ENCODE measurements around the gene ALDH1A2. TPM values are rescaled to one million over a fixed set of nuclear protein-coding genes. Genes with fewer than 3 reads are reported as not detected.

Gene ALDH1A2
- total RNA-seq, 2 donors from 2014 or later = 38.7 to 47.8 TPM

GRCh38 chr15:57972864-57973263 is 92.6 kb downstream of the ALDH1A2 start:
- Histone ChIP-seq H3K4me1 (no peaks in the 10 kb centered on the region), H3K27ac (no peak overlapping the region), H3K4me3 (no peak overlapping the region), H3K27me3 (no peaks in the 10 kb centered on the region), H3K36me3 (no peaks in the 10 kb centered on the region), H3K9me3 (no peaks in the 10 kb centered on the region)
- no peak for TF ChIP-seq CTCF (IDR thresholded peaks at IDR 0.05)
- DNase-seq (ENCODE audit: low spot score) = no peak

GRCh38 chr15:57969996-57970395 is 95.5 kb downstream of the ALDH1A2 start:
- Histone ChIP-seq H3K9me3 (no peaks in the 10 kb centered on the region), H3K4me1 (no peaks in the 10 kb centered on the region), H3K36me3 (no peaks in the 10 kb centered on the region), H3K4me3 (no peak overlapping the region), H3K27ac (no peak overlapping the region), H3K27me3 (no peaks in the 10 kb centered on the region)
- DNase-seq (ENCODE audit: low spot score) = no peak
- no peak for TF ChIP-seq CTCF (IDR thresholded peaks at IDR 0.05)

- Histone ChIP-seq H3K27ac (no peak overlapping the region), H3K9me3 (no peaks in the 10 kb centered on the region), H3K36me3 (no peaks in the 10 kb centered on the region), H3K4me3 (no peak overlapping the region), H3K27me3 (no peaks in the 10 kb centered on the region), H3K4me1 (no peaks in the 10 kb centered on the region)
- no peak for DNase-seq (ENCODE audit: low spot score)
- no peak for TF ChIP-seq CTCF (IDR thresholded peaks at IDR 0.05)
These were observed 96.2 kb downstream of the ALDH1A2 start for GRCh38 chr15:57969355-57969754.

GRCh38 chr15:57962887-57963286 is 102.6 kb downstream of the ALDH1A2 start:
- no peak for TF ChIP-seq CTCF (IDR thresholded peaks at IDR 0.05)
- DNase-seq (ENCODE audit: low spot score) = no peak
- no peaks in the 10 kb centered on the region for H3K36me3 ChIP-seq
- no peaks in the 10 kb centered on the region for H3K27me3 ChIP-seq
- no peaks in the 10 kb centered on the region for H3K9me3 ChIP-seq
- H3K4me1 ChIP-seq = peaks cover 0 to 3% of the 10 kb centered on the region in 2 donors
- H3K27ac ChIP-seq = no peak overlapping the region
- H3K4me3 ChIP-seq = no peak overlapping the region

- DNase-seq (ENCODE audit: low spot score) = no peak
- TF ChIP-seq CTCF (IDR thresholded peaks at IDR 0.05) = no peak
These were observed 103.6 kb downstream of the ALDH1A2 start for GRCh38 chr15:57961919-57962318.

GRCh38 chr15:57957113-57957512 is 108.4 kb downstream of the ALDH1A2 start:
- Histone ChIP-seq H3K4me3 (no peak overlapping the region), H3K36me3 (no peaks in the 10 kb centered on the region), H3K27me3 (no peaks in the 10 kb centered on the region), H3K27ac (no peak overlapping the region), H3K4me1 (peaks cover 0 to 3% of the 10 kb centered on the region in 2 donors), H3K9me3 (no peaks in the 10 kb centered on the region)
- DNase-seq (ENCODE audit: low spot score) = no peak
- TF ChIP-seq CTCF (IDR thresholded peaks at IDR 0.05) = no peak

More at GRCh38 chr15:57961919-57962318, 103.6 kb downstream of the ALDH1A2 start:
- no peak overlapping the region for H3K4me3 ChIP-seq
- H3K27ac ChIP-seq = no peak overlapping the region
- H3K4me1 ChIP-seq = peaks cover 0 to 3% of the 10 kb centered on the region in 2 donors
- H3K27me3 ChIP-seq = no peaks in the 10 kb centered on the region
- no peaks in the 10 kb centered on the region for H3K9me3 ChIP-seq
- no peaks in the 10 kb centered on the region for H3K36me3 ChIP-seq
